HL-60/S4 (cell line): ENCODE measurements around the gene IGSF6.
"Not testable (repeated sequence)": the region's sequence is repeated elsewhere in the genome, so short reads cannot be mapped to it uniquely, and the experiment has no call there.

ENCODE experiments used
- in situ Hi-C: fragments of 300-500 bp; cut with MboI; formaldehyde crosslinking; loops from 2 replicates; pipeline ENCODE4 v1.14.3; 2022; ENCODE audit warnings: low sequenced_read_pairs

IGSF6 gene

GRCh38 chr16:21654881-21655280 is 2.5 kb upstream of the IGSF6 start:
- in situ Hi-C loops: loop anchor here (10.0 kb wide), 1 partner anchor 50 kb away; no protein-coding TSS in a partner anchor

- in situ Hi-C loops: loop anchor here (10.0 kb wide), 1 partner anchor 50 kb away; no protein-coding TSS in a partner anchor
Observed at GRCh38 chr16:21654466-21654865, 2.1 kb upstream of the IGSF6 start.

DNA sequence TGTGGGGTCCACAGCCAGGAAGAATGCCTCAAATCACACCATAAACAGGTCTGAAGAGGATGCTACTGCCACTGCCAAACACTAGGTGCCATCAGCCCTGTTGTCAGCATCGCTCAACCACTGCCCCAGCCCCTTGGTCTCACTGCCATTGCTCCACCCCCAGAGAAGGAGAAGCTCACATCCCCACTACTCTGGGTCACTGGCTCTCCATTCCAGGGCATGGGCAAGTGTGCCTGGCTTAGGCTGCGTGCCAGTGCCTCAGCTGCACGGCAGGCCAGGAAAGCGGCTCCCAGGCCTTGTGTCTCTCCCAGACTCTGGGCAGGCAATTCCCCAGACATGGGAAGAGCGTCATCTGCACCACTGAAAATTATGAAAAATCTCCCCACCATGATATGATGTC is 1.2 kb upstream of the IGSF6 start:
- in situ Hi-C loops: loop anchor here (10.0 kb wide), 1 partner anchor 51 kb away; no protein-coding TSS in a partner anchor

DNA sequence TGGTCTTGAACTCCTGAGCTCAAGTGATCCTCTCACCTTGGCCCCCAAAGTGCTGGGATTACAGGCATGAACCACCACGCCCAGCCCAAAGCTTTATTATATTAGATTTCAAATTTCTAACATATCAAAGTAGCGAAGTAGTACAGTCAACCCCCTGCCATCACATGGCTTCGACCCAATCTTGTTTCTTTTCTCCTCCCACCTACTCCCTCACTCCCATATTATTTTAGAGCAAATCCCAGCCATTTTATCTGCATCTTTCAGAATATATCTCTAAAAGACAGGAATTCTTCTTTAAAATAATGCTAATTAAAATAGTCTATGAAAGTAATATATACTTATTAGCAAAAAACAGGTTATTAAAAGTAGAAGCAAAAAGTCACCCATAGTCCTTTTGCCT is 893 bp downstream of the IGSF6 start:
- in situ Hi-C loops: loop anchor here (10.0 kb wide), 1 partner anchor 53 kb away; no protein-coding TSS in a partner anchor

- in situ Hi-C loops: loop anchor here (10.0 kb wide), 1 partner anchor 54 kb away; no protein-coding TSS in a partner anchor
Observed at GRCh38 chr16:21650521-21650920, 1.9 kb downstream of the IGSF6 start.

- in situ Hi-C loops: loop anchor here (10.0 kb wide), 1 partner anchor 55 kb away; no protein-coding TSS in a partner anchor
Observed at GRCh38 chr16:21649826-21650406, 2.5 kb downstream of the IGSF6 start.

DNA sequence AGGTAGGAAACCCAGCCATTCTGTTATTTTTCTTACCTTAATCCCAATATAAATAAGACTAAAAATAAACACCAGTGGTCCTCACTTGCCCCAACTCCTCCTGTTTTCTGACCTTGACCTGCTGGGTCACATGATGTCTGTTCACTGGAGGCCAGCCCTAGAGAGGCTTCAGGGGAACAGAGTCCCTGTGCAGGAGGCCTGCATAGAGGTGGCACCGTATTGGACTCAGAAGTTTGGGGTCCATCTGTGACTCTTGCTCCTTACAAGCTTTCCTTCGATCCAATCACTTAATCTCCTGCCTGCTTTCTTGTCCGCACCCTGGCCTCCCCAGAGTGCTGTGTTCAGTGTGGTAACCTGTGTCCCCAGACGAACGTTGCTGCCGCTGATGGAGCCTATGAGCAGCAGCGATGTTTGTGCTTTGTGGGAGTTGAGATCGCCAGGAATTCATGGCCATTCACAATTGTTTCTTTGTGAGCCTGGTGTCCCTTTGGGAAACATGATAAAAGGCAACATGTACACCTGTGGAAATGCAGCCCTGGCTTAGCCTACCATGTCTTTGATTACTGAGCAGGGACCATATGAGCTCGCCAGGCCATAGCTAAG is 4.7 kb downstream of the IGSF6 start:
- in situ Hi-C loops: no loop called here

DNA sequence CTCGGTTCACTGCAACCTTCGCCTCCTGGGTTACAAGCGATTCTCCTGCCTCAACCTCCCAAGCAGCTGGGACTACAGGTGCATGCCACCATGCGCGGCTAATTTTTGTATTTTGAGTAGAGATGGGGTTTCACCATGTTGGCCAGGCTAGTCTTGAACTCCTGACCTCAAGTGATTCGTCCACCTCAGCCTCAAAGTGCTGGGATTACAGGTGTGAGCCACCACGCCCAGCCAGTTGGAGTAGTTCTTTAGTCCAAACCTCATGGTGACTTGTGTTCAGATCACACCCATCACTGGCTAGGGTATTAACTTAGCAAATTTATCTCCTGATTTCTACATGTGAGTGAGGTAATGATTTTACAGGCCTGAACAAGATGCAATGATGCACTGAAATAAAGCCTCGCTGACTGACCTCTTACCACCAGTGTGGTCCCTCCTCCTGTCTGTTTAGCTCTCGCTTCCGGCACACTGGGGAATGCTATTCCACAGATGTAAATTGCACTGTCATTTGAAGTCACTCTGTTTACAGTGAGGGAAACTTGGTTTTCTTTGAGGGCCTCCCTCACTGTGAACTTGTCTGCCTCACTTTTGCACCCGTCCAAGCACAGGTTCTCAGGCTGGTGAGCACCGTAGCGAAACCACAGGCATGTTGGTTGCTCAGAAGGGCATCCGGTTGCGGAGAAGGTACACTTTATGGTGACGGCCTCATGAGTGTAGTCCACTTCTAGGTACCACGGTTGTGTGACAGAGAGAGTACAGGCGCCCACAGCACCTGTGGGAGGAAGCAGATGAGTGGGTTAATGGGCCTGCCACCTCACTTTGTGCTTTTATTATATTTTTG is 5.5 kb downstream of the IGSF6 start:
- in situ Hi-C loops: no loop called here

GRCh38 chr16:21646091-21646490 is 6.3 kb downstream of the IGSF6 start:
- in situ Hi-C loops: no loop called here

DNA sequence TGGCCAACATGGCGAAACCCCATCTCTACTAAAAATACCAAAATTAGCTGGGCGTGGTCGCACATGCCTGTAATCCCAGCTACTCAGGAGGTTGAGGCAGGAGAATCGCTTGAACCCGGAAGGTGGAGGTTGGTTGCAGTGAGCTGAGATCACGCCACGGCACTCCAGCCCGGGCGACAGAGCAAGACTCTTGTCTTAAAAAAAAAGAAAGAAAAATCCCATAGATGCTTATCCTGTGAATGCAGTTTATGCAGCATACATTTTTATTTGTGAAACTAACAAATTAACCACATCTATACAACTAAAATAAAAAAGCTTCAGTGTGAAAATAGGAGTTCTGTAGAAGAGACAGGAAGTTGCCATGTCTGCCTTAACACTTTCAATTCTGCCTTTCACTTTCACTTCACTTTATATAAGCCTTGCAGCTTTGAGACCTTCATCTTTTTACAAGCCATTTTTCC is 7.1 kb downstream of the IGSF6 start:
- in situ Hi-C loops: no loop called here

- in situ Hi-C loops: no loop called here
Observed at GRCh38 chr16:21644674-21645073, 7.7 kb downstream of the IGSF6 start.

DNA sequence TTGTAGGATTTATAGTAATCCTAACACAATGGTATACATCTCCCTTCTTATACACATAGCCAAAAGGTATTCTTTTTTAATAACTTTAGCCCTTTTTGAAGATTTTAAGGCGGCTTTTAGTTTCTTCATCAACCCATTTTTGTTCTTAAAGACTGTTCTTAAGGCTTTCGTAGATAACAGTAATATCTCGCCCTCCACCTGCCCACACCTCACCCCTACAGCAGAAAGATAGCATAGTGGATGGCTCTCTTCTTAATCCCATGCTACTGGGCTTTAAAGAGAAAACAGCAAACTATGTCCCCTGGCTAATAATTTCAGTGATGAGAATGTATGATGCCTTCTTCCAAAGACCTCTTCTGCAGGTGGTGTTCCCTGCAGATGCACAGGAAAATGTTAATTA is 8.6 kb downstream of the IGSF6 start:
- in situ Hi-C loops: no loop called here

GRCh38 chr16:21642861-21643260 is 9.5 kb downstream of the IGSF6 start:
- in situ Hi-C loops: no loop called here

- in situ Hi-C loops: no loop called here
Observed at GRCh38 chr16:21641916-21642315, 10.5 kb downstream of the IGSF6 start.

DNA sequence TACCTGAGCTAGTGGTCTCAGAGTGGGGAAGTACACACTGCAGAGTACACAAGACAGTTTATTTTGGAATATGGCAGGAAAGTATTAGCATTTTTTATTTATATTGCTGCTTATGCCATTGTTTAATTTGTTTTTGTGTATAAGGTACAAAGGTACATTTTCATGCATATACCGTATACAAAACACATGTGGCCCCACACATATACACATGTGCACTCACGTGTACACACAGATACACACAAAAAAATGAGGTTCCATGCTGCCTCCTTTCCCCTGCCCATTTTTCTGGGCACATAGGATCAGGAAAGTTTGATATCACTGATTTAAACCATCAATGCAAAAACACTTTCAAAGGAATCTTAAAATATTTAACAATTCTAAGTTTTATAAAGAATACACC is 12.9 kb downstream of the IGSF6 start:
- in situ Hi-C loops: no loop called here

GRCh38 chr16:21638573-21638975 is 13.8 kb downstream of the IGSF6 start:
- in situ Hi-C loops: no loop called here

DNA sequence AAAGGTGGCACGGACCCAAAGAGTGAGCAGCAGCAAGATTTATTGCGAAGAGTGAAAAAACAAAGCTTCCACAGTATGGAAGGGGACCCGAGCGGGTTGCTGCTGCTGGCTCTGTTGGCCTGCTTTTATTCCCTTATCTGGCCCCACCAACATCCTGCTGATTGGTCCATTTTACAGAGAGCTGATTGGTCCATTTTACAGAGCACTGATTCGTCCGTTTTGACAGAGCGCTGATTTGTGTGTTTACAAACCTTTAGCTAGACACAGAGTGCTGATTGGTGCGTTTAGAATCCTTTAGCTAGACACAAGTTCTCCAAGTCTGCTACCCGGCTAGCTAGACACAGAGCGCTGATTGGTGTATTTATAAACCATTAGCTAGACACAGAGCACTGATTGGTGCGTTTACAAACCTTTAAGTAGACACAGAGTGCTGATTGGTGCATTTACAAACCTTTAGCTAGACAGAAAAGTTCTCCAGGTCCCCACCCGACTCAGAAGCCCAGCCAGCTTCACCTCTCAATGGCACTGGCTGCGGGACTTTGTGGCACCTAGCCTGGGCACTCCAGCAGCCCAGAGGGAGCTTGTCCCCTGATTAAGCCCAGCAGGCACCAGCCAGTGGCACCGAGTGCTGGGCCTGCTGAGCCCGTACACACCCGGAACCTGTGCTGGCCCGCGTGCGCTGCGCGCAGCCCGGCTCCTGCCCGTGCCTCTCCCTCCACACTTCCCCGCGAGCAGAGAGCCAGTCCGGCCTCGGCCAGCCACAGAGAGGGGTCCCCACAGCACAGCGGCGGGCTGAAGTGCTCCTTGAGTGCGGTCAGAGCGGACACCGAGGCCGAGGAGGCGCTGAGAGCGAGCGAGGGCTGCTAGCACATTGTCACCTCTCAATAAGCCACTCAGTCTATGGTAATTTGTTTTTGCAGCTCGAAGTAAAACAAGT is 15.1 kb downstream of the IGSF6 start:
- in situ Hi-C loops: no loop called here

GRCh38 chr16:21635694-21636093 is 16.7 kb downstream of the IGSF6 start:
- in situ Hi-C loops: not testable (repeated sequence)

DNA sequence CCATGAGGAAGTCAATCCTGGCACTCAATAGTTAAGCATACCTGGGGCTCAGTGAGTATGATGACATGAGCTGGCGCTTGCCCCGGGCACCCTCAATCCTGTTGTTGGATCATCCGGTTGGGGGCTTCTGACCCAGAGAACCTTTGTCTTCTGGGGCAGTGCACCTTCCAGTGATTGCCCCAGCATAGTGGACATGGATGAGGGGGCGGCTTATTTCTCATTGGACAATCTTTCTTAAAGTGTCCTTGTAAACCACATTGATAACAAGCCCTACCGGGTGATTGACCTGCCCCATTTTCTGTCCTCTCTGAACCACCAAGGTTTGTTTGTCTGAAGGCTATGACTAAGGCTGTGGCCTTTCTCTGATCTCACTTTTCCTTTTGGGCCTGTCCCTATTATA is 18.2 kb downstream of the IGSF6 start:
- in situ Hi-C loops: loop anchor here (5.0 kb wide), 1 partner anchor 52 kb away; no protein-coding TSS in a partner anchor

DNA sequence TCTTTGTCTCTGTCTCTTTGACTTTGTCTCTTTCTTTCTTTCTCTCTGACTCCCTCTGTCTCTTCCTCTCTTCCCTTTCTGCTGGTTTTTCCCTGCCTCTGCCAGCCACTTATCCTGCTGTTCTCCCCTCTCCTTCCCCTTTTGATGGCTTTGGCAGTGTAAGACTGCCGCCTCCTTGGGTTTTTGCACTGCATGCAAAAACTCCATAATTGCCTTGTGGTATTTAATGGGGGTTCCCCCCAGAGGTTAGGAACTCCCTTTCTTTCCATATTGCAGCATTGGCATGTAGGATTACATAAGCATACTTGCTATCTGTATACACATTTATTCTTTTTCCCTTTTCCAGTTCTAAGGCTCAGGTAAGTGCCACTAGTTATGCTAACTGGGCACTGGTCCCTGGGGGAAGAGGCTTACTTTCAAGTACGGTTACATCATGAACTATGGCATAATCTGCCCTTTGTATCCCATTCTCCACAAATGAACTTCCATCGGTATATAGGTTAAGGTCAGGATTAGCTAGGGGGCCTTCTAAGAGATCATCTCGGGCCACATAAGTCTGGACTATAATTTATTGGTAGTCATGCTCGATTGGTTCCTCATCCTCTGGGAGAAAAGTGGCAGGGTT is 20.3 kb downstream of the IGSF6 start:
- in situ Hi-C loops: loop anchor here (5.0 kb wide), 1 partner anchor 50 kb away; no protein-coding TSS in a partner anchor
